ENCODE results near the gene SLC2A5.

- TF ChIP-seq CTCF (conservative IDR thresholded peaks at IDR 0.05): no peak
- no peak for TF ChIP-seq EZH2 (IDR thresholded peaks at IDR 0.05; ENCODE audit: low read depth)
Measured at GRCh38 chr1:9022773-9023172, 46.7 kb downstream of the SLC2A5 start.

Data from PC-9 (cell line).